Bronchial epithelial cell (primary cell): Measurements from ENCODE around the gene COL26A1. TPM values are rescaled to one million over a fixed set of nuclear protein-coding genes. Genes with fewer than 3 reads are reported as not detected.

ENCODE experiments used
- DNase-seq: peaks from one replicate; pipeline ENCODE4 v3.0.0-alpha.2; 2010; ENCODE audit warnings: low read depth
- FAIRE-seq: peaks from 2 replicates; lab custom pipeline; 2011; peaks lifted over from hg19 to GRCh38; lab: Jason Lieb, UNC
- H3K27me3 ChIP-seq: 2 replicates; pipeline ENCODE4 v1.5.1; 2011; ENCODE audit warnings: low read length; ENCODE audit not compliant: control insufficient read depth, insufficient read depth
- H3K36me3 ChIP-seq: 2 replicates; pipeline ENCODE4 v1.5.1; 2011; ENCODE audit warnings: low read length; ENCODE audit not compliant: control insufficient read depth, insufficient read depth
- H3K4me3 ChIP-seq: 2 replicates; pipeline ENCODE4 v1.5.1; 2011; ENCODE audit warnings: mild to moderate bottlenecking, low read depth, low read length, control low read depth
- CTCF ChIP-seq: IDR thresholded peaks from 2 replicates; pipeline ENCODE4 v1.5.1; 2011; ENCODE audit warnings: mild to moderate bottlenecking, moderate library complexity, low read length, control low read depth, inconsistent platforms; ENCODE audit not compliant: insufficient read depth, severe bottlenecking
- total RNA-seq: library from RNA; depleted of rRNA; stranded (reverse); fragments of >200 nt; gene quantifications from 2 replicates; pipeline ENCODE4 v1.2.1, GENCODE V29; 2014

The COL26A1 gene
- total RNA-seq, 1 donor from 2014 or later, result not detected

DNA sequence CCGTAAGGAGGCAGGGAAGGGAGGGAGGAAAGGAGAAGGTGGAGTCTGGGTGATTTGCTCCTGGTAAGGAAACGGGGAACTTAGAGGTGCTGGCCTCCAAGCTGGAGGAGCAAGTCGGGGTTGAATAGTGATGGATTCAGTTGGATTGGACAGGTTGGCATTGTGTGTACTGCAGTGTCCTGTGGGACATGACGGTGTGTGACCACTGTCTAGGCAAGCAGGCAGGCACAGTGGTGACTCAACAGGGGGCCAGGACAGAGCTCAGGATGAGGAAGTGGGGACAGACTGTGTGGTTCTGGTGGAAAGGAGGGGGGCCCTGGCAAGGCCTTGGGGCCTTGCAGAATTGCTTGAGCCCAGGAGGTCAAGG lies 48.8 kb downstream of the COL26A1 start:
- FAIRE-seq, result no peak
- Histone ChIP-seq H3K27me3 (no peaks in the 10 kb centered on the region), H3K36me3 (no peaks in the 10 kb centered on the region), H3K4me3 (no peak overlapping the region)
- DNase-seq, result no peak
- no peak for TF ChIP-seq CTCF

GRCh38 chr7:101412976-101413375 lies 50.3 kb downstream of the COL26A1 start:
- DNase-seq (no peak), FAIRE-seq (no peak)
- TF ChIP-seq CTCF, result no peak
- Histone ChIP-seq H3K27me3 (no peaks in the 10 kb centered on the region), H3K36me3 (no peaks in the 10 kb centered on the region), H3K4me3 (no peak overlapping the region)

- H3K27me3 ChIP-seq, result no peaks in the 10 kb centered on the region
- DNase-seq (no peak), FAIRE-seq (no peak)
- TF ChIP-seq CTCF, result no peak
- H3K36me3 ChIP-seq, result no peaks in the 10 kb centered on the region
- no peak overlapping the region for H3K4me3 ChIP-seq
Measured at GRCh38 chr7:101418694-101419093, 56.0 kb downstream of the COL26A1 start.

DNA sequence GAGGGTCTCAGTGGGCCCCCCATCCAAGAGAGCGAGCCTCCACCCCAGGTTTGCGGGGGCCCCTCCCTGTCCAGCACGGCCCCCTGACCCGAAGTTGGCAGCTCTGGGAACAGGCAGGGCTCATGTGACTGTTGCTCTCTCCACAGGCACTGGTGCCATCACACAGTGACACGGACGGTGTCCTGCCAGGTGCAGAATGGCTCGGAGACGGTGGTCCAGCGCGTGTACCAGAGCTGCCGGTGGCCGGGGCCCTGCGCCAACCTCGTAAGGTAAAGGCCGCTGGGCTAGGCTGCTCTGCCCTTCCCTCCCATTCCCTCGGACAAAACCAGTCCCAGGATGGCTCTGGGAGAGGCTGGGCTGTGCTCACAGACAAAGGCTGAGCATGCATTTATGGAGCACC lies 57.2 kb downstream of the COL26A1 start:
- DNase-seq (no peak), FAIRE-seq (no peak)
- no peaks in the 10 kb centered on the region for H3K27me3 ChIP-seq
- H3K4me3 ChIP-seq, result no peak overlapping the region
- H3K36me3 ChIP-seq, result no peaks in the 10 kb centered on the region
- TF ChIP-seq CTCF, result no peak

DNA sequence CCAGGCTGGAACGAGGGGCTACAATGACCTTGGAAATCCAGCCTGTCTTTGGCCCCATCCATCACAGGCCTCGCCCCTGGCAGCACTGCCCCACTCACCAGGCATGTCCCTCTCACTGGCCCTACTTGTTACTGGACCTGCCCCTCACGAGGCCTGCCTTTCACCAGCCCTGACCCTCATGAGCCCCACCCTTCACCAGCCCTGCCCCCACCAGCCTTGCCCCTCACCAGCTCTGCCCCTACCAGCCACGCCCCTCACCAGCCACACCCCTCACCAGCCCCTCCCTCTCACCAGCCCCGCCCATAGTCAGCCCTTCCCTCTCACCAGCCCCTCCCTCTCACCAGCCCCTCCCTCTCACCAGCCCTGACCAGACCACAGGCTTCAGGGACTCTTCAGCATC lies 57.8 kb downstream of the COL26A1 start:
- DNase-seq, result no peak
- no peak for TF ChIP-seq CTCF
- Histone ChIP-seq H3K27me3 (no peaks in the 10 kb centered on the region), H3K36me3 (no peaks in the 10 kb centered on the region), H3K4me3 (no peak overlapping the region)
- FAIRE-seq, result no peak
